Measurements from ENCODE around the gene DUS1L.

DNA sequence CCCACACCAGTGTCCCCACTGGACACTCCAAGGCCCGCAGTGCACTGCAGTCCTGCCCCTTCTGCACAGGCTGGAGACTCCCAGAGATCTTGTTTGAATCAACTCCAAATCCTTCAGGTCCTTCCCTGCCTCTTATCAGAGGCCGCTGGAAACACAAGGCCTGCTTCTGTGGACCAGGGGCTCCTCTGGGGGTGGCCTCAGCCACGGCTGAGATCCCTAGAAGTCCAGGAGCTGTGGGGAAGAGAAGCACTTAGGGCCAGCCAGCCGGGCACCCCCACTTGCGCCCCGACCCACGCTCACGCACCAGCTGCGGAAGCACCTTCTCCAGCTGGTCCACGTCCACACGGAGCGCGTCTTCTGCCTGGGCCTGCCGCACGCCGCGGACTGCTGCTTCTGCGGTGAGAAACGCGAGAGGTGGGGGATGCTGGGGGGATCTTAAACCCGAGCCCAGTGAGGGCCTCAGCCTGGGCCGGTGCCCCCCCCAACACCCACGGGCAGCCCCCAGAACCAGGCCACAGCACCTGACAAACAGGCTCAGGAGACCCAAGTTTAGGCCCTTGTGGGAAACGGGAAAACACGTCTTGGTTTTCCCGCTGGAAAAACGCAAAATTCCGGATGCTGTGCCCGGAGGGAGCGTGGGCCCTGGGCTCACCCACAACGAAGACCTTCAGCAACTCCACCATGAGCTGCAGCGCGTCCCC, 46.5 kb downstream of the DUS1L start:
- TF ChIP-seq, protein P1, sequence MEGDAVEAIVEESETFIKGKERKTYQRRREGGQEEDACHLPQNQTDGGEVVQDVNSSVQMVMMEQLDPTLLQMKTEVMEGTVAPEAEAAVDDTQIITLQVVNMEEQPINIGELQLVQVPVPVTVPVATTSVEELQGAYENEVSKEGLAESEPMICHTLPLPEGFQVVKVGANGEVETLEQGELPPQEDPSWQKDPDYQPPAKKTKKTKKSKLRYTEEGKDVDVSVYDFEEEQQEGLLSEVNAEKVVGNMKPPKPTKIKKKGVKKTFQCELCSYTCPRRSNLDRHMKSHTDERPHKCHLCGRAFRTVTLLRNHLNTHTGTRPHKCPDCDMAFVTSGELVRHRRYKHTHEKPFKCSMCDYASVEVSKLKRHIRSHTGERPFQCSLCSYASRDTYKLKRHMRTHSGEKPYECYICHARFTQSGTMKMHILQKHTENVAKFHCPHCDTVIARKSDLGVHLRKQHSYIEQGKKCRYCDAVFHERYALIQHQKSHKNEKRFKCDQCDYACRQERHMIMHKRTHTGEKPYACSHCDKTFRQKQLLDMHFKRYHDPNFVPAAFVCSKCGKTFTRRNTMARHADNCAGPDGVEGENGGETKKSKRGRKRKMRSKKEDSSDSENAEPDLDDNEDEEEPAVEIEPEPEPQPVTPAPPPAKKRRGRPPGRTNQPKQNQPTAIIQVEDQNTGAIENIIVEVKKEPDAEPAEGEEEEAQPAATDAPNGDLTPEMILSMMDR (IDR thresholded peaks at IDR 0.05), result no peak
- TF ChIP-seq POLR2A (IDR thresholded peaks at IDR 0.05), result no peak
